Neural cell (in vitro differentiated cells): Measurements from ENCODE around the gene SGF29.
"Not testable (repeated sequence)": the region's sequence is repeated elsewhere in the genome, so short reads cannot be mapped to it uniquely, and the experiment has no call there.

Experiments used
- EP300 ChIP-seq: fragments of 450-650 bp; conservative IDR thresholded peaks from 2 replicates; pipeline ENCODE4 v1.6.1; 2014; ENCODE audit warnings: antibody characterized with exemption, mild to moderate bottlenecking, moderate library complexity; ENCODE audit not compliant: poor library complexity, severe bottlenecking
- EZH2 ChIP-seq: fragments of 200-600, 300-800 bp; shearing (Covaris generic), sonication (generic); IDR thresholded peaks from 2 replicates; pipeline ENCODE4 v1.6.1; 2014; ENCODE audit warnings: antibody characterized with exemption, low read length, borderline replicate concordance, mild to moderate bottlenecking; ENCODE audit not compliant: insufficient read depth, poor library complexity, severe bottlenecking
- MXI1 ChIP-seq: fragments of 450-650 bp; conservative IDR thresholded peaks from 2 replicates; pipeline ENCODE4 v1.6.1; 2014; ENCODE audit warnings: antibody characterized with exemption, mild to moderate bottlenecking; ENCODE audit not compliant: poor library complexity, severe bottlenecking
- RAD21 ChIP-seq: fragments of 450-650 bp; conservative IDR thresholded peaks from 2 replicates; pipeline ENCODE4 v1.6.1; 2014; ENCODE audit warnings: antibody characterized with exemption, mild to moderate bottlenecking, moderate library complexity
- SMC3 ChIP-seq: fragments of 450-650 bp; conservative IDR thresholded peaks from 2 replicates; pipeline ENCODE4 v1.6.1; 2014; ENCODE audit warnings: antibody characterized with exemption, mild to moderate bottlenecking, moderate library complexity; ENCODE audit not compliant: poor library complexity
- TAF1 ChIP-seq: IDR thresholded peaks from 2 replicates; pipeline ENCODE4 v1.6.1; 2012; ENCODE audit warnings: low read depth
- TF ChIP-seq, protein P1 (sequence below): fragments of 450-650 bp; IDR thresholded peaks from 2 replicates; pipeline ENCODE4 v1.5.1; 2014; ENCODE audit warnings: antibody characterized with exemption, mild to moderate bottlenecking, moderate library complexity; ENCODE audit not compliant: poor library complexity, severe bottlenecking
- TF ChIP-seq, protein P2 (sequence below): IDR thresholded peaks from 2 replicates; pipeline ENCODE4 v1.6.1; 2012; ENCODE audit warnings: borderline replicate concordance

DNA sequence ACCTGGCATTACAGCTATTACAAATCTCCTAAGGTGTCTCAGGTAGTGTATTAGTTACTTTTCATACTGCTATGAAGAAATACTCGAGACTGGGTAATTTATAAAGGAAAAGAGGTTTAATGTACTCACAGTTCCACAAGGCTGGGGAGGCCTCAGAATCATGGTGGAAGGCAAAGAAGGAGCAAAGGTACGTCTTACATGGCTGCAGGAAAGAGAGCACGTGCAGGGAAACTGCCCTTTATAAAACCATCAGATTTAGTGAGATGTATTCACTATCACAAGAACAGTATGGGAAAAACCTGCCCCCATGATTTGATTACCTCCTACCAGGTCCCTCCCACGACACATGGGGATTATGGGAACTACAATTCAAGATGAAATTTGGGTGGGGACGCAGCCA lies 77.2 kb downstream of the SGF29 start:
- TF ChIP-seq, protein P1, sequence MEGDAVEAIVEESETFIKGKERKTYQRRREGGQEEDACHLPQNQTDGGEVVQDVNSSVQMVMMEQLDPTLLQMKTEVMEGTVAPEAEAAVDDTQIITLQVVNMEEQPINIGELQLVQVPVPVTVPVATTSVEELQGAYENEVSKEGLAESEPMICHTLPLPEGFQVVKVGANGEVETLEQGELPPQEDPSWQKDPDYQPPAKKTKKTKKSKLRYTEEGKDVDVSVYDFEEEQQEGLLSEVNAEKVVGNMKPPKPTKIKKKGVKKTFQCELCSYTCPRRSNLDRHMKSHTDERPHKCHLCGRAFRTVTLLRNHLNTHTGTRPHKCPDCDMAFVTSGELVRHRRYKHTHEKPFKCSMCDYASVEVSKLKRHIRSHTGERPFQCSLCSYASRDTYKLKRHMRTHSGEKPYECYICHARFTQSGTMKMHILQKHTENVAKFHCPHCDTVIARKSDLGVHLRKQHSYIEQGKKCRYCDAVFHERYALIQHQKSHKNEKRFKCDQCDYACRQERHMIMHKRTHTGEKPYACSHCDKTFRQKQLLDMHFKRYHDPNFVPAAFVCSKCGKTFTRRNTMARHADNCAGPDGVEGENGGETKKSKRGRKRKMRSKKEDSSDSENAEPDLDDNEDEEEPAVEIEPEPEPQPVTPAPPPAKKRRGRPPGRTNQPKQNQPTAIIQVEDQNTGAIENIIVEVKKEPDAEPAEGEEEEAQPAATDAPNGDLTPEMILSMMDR, result not testable (repeated sequence)
- TF ChIP-seq RAD21, TAF1, EP300, EZH2, SMC3, MXI1: not testable (repeated sequence)
- TF ChIP-seq, protein P2, sequence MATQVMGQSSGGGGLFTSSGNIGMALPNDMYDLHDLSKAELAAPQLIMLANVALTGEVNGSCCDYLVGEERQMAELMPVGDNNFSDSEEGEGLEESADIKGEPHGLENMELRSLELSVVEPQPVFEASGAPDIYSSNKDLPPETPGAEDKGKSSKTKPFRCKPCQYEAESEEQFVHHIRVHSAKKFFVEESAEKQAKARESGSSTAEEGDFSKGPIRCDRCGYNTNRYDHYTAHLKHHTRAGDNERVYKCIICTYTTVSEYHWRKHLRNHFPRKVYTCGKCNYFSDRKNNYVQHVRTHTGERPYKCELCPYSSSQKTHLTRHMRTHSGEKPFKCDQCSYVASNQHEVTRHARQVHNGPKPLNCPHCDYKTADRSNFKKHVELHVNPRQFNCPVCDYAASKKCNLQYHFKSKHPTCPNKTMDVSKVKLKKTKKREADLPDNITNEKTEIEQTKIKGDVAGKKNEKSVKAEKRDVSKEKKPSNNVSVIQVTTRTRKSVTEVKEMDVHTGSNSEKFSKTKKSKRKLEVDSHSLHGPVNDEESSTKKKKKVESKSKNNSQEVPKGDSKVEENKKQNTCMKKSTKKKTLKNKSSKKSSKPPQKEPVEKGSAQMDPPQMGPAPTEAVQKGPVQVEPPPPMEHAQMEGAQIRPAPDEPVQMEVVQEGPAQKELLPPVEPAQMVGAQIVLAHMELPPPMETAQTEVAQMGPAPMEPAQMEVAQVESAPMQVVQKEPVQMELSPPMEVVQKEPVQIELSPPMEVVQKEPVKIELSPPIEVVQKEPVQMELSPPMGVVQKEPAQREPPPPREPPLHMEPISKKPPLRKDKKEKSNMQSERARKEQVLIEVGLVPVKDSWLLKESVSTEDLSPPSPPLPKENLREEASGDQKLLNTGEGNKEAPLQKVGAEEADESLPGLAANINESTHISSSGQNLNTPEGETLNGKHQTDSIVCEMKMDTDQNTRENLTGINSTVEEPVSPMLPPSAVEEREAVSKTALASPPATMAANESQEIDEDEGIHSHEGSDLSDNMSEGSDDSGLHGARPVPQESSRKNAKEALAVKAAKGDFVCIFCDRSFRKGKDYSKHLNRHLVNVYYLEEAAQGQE, result not testable (repeated sequence)
